H9 (cell line): ENCODE results near the gene DPAGT1. TPM values are rescaled to one million over a fixed set of nuclear protein-coding genes. Genes with fewer than 3 reads are reported as not detected.

ENCODE experiments used
- DNase-seq: peaks from one replicate; pipeline ENCODE4 v3.0.0-alpha.2; 2017
- H2AFZ ChIP-seq: one replicate; pipeline ENCODE4 v1.6.1; 2013; ENCODE audit warnings: mild to moderate bottlenecking, low read length, control low read depth, moderate library complexity
- H2AK5ac ChIP-seq: 2 replicates; pipeline ENCODE4 v1.6.1; 2013; ENCODE audit warnings: low read length, control low read depth, mixed read lengths; ENCODE audit not compliant: insufficient read length
- H2BK120ac ChIP-seq: one replicate; pipeline ENCODE4 v1.6.1; 2013; ENCODE audit warnings: low read depth, mild to moderate bottlenecking, low read length, control low read depth, inconsistent platforms; ENCODE audit not compliant: poor library complexity, severe bottlenecking
- H2BK12ac ChIP-seq: 2 replicates; pipeline ENCODE4 v1.6.1; 2013; ENCODE audit warnings: low read length, control low read depth, mixed read lengths, low read depth; ENCODE audit not compliant: insufficient read length
- H2BK15ac ChIP-seq: 2 replicates; pipeline ENCODE4 v1.6.1; 2013; ENCODE audit warnings: low read depth, low read length, control low read depth
- H2BK20ac ChIP-seq: one replicate; pipeline ENCODE4 v1.6.1; 2013; ENCODE audit warnings: low read depth, mild to moderate bottlenecking, low read length, control low read depth, inconsistent platforms; ENCODE audit not compliant: poor library complexity, severe bottlenecking
- H2BK5ac ChIP-seq: 2 replicates; pipeline ENCODE4 v1.6.1; 2013; ENCODE audit warnings: low read length, control low read depth, mixed read lengths; ENCODE audit not compliant: insufficient read length
- H3K14ac ChIP-seq: 2 replicates; pipeline ENCODE4 v1.6.1; 2013; ENCODE audit warnings: low read length, control low read depth; ENCODE audit not compliant: insufficient read depth
- H3K18ac ChIP-seq: 2 replicates; pipeline ENCODE4 v1.6.1; 2013; ENCODE audit warnings: low read depth, mild to moderate bottlenecking, mixed read lengths, low read length, control low read depth; ENCODE audit not compliant: insufficient read length
- H3K23ac ChIP-seq: 2 replicates; pipeline ENCODE4 v1.6.1; 2013; ENCODE audit warnings: low read length, control low read depth, mixed read lengths, low read depth; ENCODE audit not compliant: insufficient read length
- H3K23me2 ChIP-seq: 2 replicates; pipeline ENCODE4 v1.6.1; 2013; ENCODE audit warnings: low read depth, mild to moderate bottlenecking, mixed read lengths, low read length, control low read depth; ENCODE audit not compliant: insufficient read length, poor library complexity, severe bottlenecking
- H3K27ac ChIP-seq: 2 replicates; pipeline ENCODE4 v1.5.1; 2013; ENCODE audit warnings: low read length, control low read depth, mixed read lengths, low read depth; ENCODE audit not compliant: insufficient read length
- H3K27me3 ChIP-seq: 2 replicates; pipeline ENCODE4 v1.6.1; 2013; ENCODE audit warnings: low read length, control low read depth, inconsistent platforms; ENCODE audit not compliant: insufficient read depth
- H3K4ac ChIP-seq: 2 replicates; pipeline ENCODE4 v1.6.1; 2013; ENCODE audit warnings: low read depth, mild to moderate bottlenecking, control low read depth, inconsistent platforms, low read length, moderate library complexity
- H3K4me1 ChIP-seq: 2 replicates; pipeline ENCODE4 v1.6.1; 2013; ENCODE audit warnings: low read length, control low read depth, inconsistent platforms; ENCODE audit not compliant: insufficient read depth
- H3K4me2 ChIP-seq: 2 replicates; pipeline ENCODE4 v1.6.1; 2013; ENCODE audit warnings: low read length, control low read depth, mixed read lengths; ENCODE audit not compliant: insufficient read length, insufficient read depth
- H3K56ac ChIP-seq: 2 replicates; pipeline ENCODE4 v1.6.1; 2013; ENCODE audit warnings: low read depth, mild to moderate bottlenecking, mixed read lengths, low read length, control low read depth; ENCODE audit not compliant: insufficient read length
- H3K79me1 ChIP-seq: 2 replicates; pipeline ENCODE4 v1.6.1; 2013; ENCODE audit warnings: low read depth, mild to moderate bottlenecking, moderate library complexity, low read length, control low read depth, inconsistent platforms; ENCODE audit not compliant: insufficient read depth, poor library complexity, severe bottlenecking
- H3K79me2 ChIP-seq: 2 replicates; pipeline ENCODE4 v1.6.1; 2013; ENCODE audit warnings: low read length, control low read depth, inconsistent platforms; ENCODE audit not compliant: insufficient read depth
- H3K9ac ChIP-seq: 2 replicates; pipeline ENCODE4 v1.6.1; 2013; ENCODE audit warnings: low read length, control low read depth, mixed read lengths; ENCODE audit not compliant: insufficient read length; ENCODE audit errors: extremely low read depth
- H3K9me3 ChIP-seq: one replicate; pipeline ENCODE4 v1.6.1; 2013; ENCODE audit warnings: low read depth, low read length, inconsistent platforms; ENCODE audit not compliant: control insufficient read depth
- H3T11ph ChIP-seq: one replicate; pipeline ENCODE4 v1.6.1; 2013; ENCODE audit warnings: mild to moderate bottlenecking, low read length, control low read depth, inconsistent platforms
- H4K20me1 ChIP-seq: one replicate; pipeline ENCODE4 v1.6.1; 2013; ENCODE audit not compliant: control insufficient read depth, insufficient read length, insufficient read depth
- H4K5ac ChIP-seq: 2 replicates; pipeline ENCODE4 v1.6.1; 2013; ENCODE audit warnings: low read depth, mild to moderate bottlenecking, mixed read lengths, low read length, control low read depth; ENCODE audit not compliant: insufficient read length
- H4K8ac ChIP-seq: replicated peaks from 2 replicates; pipeline ENCODE4 v1.6.1; 2013; ENCODE audit warnings: low read length, control low read depth, mixed read lengths, low read depth; ENCODE audit not compliant: insufficient read length
- H4K91ac ChIP-seq: 2 replicates; pipeline ENCODE4 v1.6.1; 2013; ENCODE audit warnings: low read depth, mild to moderate bottlenecking, moderate library complexity, mixed read lengths, low read length, control low read depth; ENCODE audit not compliant: insufficient read length
- H3K27ac Mint-ChIP-seq, 3 experiments: 2 replicates in 2 of 3; 3 replicates in 1 of 3; pipeline ENCODE4 v1.8.0; 2020 to 2021; ENCODE audit warnings: mixed read lengths in 3 of 3, mild to moderate bottlenecking in 1 of 3, moderate library complexity in 1 of 3
- H3K27me3 Mint-ChIP-seq: 2 replicates; pipeline ENCODE4 v1.8.0; 2021; ENCODE audit warnings: low read depth, mild to moderate bottlenecking, moderate library complexity, mixed read lengths
- H3K36me3 Mint-ChIP-seq, 3 experiments: 2 replicates in 2 of 3; 3 replicates in 1 of 3; pipeline ENCODE4 v1.8.0; 2020 to 2021; ENCODE audit warnings: low read depth in 3 of 3, mixed read lengths in 3 of 3; ENCODE audit not compliant: insufficient read depth in 1 of 3
- H3K4me1 Mint-ChIP-seq, 2 experiments: 2 replicates each; pipeline ENCODE4 v1.8.0; 2020; ENCODE audit warnings: mixed read lengths in 2 of 2
- H3K4me3 Mint-ChIP-seq, 2 experiments: 2 replicates in 1 of 2; 3 replicates in 1 of 2; pipeline ENCODE4 v1.8.0; 2020 to 2021; ENCODE audit warnings: mild to moderate bottlenecking in 2 of 2, mixed read lengths in 2 of 2, moderate library complexity in 1 of 2
- H3K9me3 Mint-ChIP-seq, 2 experiments: 2 replicates in 1 of 2; 3 replicates in 1 of 2; pipeline ENCODE4 v1.8.0; 2020; ENCODE audit warnings: mild to moderate bottlenecking in 2 of 2, mixed read lengths in 2 of 2, moderate library complexity in 1 of 2
- CTCF ChIP-seq: fragments of 200-600 bp; sonication (generic); conservative IDR thresholded peaks from 3 replicates; pipeline ENCODE4 v1.8.0; 2021; ENCODE audit warnings: antibody characterized with exemption, mild to moderate bottlenecking
- WGBS: extraction: QIAGEN DNeasy Blood & Tissue Kit; methylation state at CpG from one replicate; pipeline ENCODE4 v1.1.7; 2013; ENCODE audit warnings: missing lambda C conversion rate, low lambda C conversion rate, mixed read lengths; ENCODE audit not compliant: insufficient read length; ENCODE audit errors: extremely low coverage; 5-methylcytosine and 5-hydroxymethylcytosine counted together
- total RNA-seq: library from RNA; stranded (reverse); gene quantifications from 2 replicates; pipeline ENCODE4 v1.2.1, GENCODE V29; 2021

Gene DPAGT1
- total RNA-seq, 1 experiment from 2014 or later = 43.6 TPM

- no CpG with 5 or more reads among the region's 6 CpGs for WGBS
- no peak overlapping the region for H3T11ph ChIP-seq
- no peak overlapping the region for H2BK20ac ChIP-seq
- no peak overlapping the region for H2BK12ac ChIP-seq
- no peak overlapping the region for H2BK15ac ChIP-seq
- H3K23me2 ChIP-seq = no peaks in the 10 kb centered on the region
- DNase-seq = no peak
- Mint-ChIP-seq H3K4me3 (no peak overlapping the region), H3K36me3 (peaks cover 59 to 79% (median 69%) of the 10 kb centered on the region in 3 experiments), H3K4me1 (peaks cover 2 to 13% of the 10 kb centered on the region in 2 experiments; a peak in 3 of 4 replicates), H3K27me3 (no peaks in the 10 kb centered on the region), H3K9me3 (no peaks in the 10 kb centered on the region), H3K27ac (no peak overlapping the region; a peak in 1 of 7 replicates)
- H2AK5ac ChIP-seq = no peak overlapping the region
- H2BK5ac ChIP-seq = no peak overlapping the region
- no peak overlapping the region for H2AFZ ChIP-seq
- no peaks in the 10 kb centered on the region for H4K20me1 ChIP-seq
- no peak overlapping the region for H3K4me2 ChIP-seq
- H3K23ac ChIP-seq = no peak overlapping the region
- no peaks in the 10 kb centered on the region for H3K27me3 ChIP-seq
- H3K18ac ChIP-seq = no peak overlapping the region
- H3K9me3 ChIP-seq = no peaks in the 10 kb centered on the region
- no peak for TF ChIP-seq CTCF
- H3K79me1 ChIP-seq = no peaks in the 10 kb centered on the region
- H3K56ac ChIP-seq = no peak overlapping the region
- no peak overlapping the region for H3K27ac ChIP-seq
- H3K79me2 ChIP-seq = no peaks in the 10 kb centered on the region
- no peak overlapping the region for H3K4ac ChIP-seq
- no peaks in the 10 kb centered on the region for H3K4me1 ChIP-seq
- H3K14ac ChIP-seq = no peak overlapping the region
- no peak overlapping the region for H4K8ac ChIP-seq
- no peak overlapping the region for H4K91ac ChIP-seq
- no peak overlapping the region for H4K5ac ChIP-seq
- no peak overlapping the region for H2BK120ac ChIP-seq
- no peak overlapping the region for H3K9ac ChIP-seq
These were observed 54.4 kb downstream of the DPAGT1 start for GRCh38 chr11:119047205-119047604.

Other genes with a start within 250 kb of the DPAGT1 start
- gene CXCR5, start 218.0 kb downstream of the DPAGT1 start, total RNA-seq = 0.07 and 0.11 TPM in 2 replicates
- gene BCL9L, start 175.9 kb downstream of the DPAGT1 start, total RNA-seq = 74.9 and 78.4 TPM in 2 replicates
- gene UPK2, start 145.6 kb downstream of the DPAGT1 start, total RNA-seq = 0.24 and 0.33 TPM in 2 replicates
- not detected in 2 replicates for gene FOXR1, start 130.1 kb downstream of the DPAGT1 start, total RNA-seq
- gene CENATAC, start 103.7 kb downstream of the DPAGT1 start, total RNA-seq = 51.2 and 55.2 TPM in 2 replicates
- gene RPS25, start 83.5 kb downstream of the DPAGT1 start, total RNA-seq = 1,450 and 1,453 TPM in 2 replicates
- gene TRAPPC4, start 83.1 kb downstream of the DPAGT1 start, total RNA-seq = 82.8 TPM in 2 replicates
- 41.0 and 42.0 TPM in 2 replicates for gene SLC37A4, start 71.0 kb downstream of the DPAGT1 start, total RNA-seq
- 228 and 234 TPM in 2 replicates for gene HYOU1, start 44.6 kb downstream of the DPAGT1 start, total RNA-seq
- gene VPS11, start 34.0 kb downstream of the DPAGT1 start, total RNA-seq = 17.5 and 18.6 TPM in 2 replicates
- 57.2 and 57.7 TPM in 2 replicates for gene HMBS, start 17.0 kb downstream of the DPAGT1 start, total RNA-seq
- gene C2CD2L, start 5.5 kb upstream of the DPAGT1 start, total RNA-seq = 5.5 and 5.6 TPM in 2 replicates
- 42.1 and 42.4 TPM in 2 replicates for gene HINFP, start 19.7 kb upstream of the DPAGT1 start, total RNA-seq
- 0.68 and 1.2 TPM in 2 replicates for gene ABCG4, start 47.2 kb upstream of the DPAGT1 start, total RNA-seq
- gene NLRX1, start 66.9 kb upstream of the DPAGT1 start, total RNA-seq = 17.2 and 18.2 TPM in 2 replicates
- 0.39 TPM in 1 of 2 replicates, not detected in the other for gene NHERF4, start 83.6 kb upstream of the DPAGT1 start, total RNA-seq
- gene CBL, start 104.5 kb upstream of the DPAGT1 start, total RNA-seq = 52.1 and 56.4 TPM in 2 replicates
- gene MCAM, start 215.3 kb upstream of the DPAGT1 start, total RNA-seq = 21.5 and 23.3 TPM in 2 replicates
- 56.2 and 57.6 TPM in 2 replicates for gene RNF26, start 232.7 kb upstream of the DPAGT1 start, total RNA-seq
- gene C1QTNF5, start 239.0 kb upstream of the DPAGT1 start, total RNA-seq = 0.33 and 0.59 TPM in 2 replicates
- not detected in 2 replicates for gene MFRP, start 244.9 kb upstream of the DPAGT1 start, total RNA-seq